ENCODE data around the gene BAIAP3.

DNA sequence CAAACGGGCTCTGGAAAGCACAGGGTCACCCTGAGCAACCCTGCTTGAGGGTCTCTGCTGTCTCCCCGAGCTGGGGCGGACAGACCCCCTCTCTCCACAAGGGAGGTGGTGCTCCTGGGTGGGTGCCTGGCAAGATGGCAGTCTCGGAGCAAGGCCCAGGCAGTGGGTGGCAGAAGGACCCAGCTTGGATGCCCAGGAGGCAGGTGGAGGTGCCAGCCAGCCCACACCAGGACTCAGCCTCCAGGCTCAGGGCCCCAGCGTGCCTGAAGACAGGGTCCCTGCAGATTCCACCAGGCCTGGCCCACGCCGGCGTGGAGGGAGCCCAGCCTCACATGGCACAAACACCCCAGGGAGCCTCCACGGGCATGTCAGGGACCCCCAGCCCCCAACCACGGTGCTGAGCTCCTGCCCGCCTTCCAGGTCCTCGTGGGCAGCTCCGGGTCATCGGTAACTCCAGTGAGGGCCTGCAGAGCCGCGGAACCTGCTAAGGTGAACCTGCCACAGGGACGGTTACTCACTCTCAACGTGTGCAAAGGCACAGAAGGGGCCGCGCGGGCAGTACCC lies 60.2 kb downstream of the BAIAP3 start:
- TF ChIP-seq, protein P1, sequence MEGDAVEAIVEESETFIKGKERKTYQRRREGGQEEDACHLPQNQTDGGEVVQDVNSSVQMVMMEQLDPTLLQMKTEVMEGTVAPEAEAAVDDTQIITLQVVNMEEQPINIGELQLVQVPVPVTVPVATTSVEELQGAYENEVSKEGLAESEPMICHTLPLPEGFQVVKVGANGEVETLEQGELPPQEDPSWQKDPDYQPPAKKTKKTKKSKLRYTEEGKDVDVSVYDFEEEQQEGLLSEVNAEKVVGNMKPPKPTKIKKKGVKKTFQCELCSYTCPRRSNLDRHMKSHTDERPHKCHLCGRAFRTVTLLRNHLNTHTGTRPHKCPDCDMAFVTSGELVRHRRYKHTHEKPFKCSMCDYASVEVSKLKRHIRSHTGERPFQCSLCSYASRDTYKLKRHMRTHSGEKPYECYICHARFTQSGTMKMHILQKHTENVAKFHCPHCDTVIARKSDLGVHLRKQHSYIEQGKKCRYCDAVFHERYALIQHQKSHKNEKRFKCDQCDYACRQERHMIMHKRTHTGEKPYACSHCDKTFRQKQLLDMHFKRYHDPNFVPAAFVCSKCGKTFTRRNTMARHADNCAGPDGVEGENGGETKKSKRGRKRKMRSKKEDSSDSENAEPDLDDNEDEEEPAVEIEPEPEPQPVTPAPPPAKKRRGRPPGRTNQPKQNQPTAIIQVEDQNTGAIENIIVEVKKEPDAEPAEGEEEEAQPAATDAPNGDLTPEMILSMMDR (IDR thresholded peaks at IDR 0.05), result no peak
- TF ChIP-seq POLR2A (IDR thresholded peaks at IDR 0.05), result no peak
